Superior temporal gyrus (tissue), 1 donor: Measurements from ENCODE around the gene MAPK8IP2.
"Not testable (repeated sequence)": the region's sequence is repeated elsewhere in the genome, so short reads cannot be mapped to it uniquely, and the experiment has no call there.

Experiments used
- DNase-seq: peaks from one replicate; pipeline ENCODE4 v3.0.0-alpha.2; 2016; ENCODE audit errors: extremely low spot score

Gene MAPK8IP2

GRCh38 chr22:50599816-50600455, 657 bp upstream of the MAPK8IP2 start:
- no peak for DNase-seq

GRCh38 chr22:50600967-50601668, 525 bp downstream of the MAPK8IP2 start:
- DNase-seq = no peak

- DNase-seq = no peak
These were observed 1.2 kb downstream of the MAPK8IP2 start for GRCh38 chr22:50601669-50602337.

- no peak for DNase-seq
These were observed 1.7 kb downstream of the MAPK8IP2 start for GRCh38 chr22:50602338-50602700.

- no peak for DNase-seq
These were observed 3.1 kb downstream of the MAPK8IP2 start for GRCh38 chr22:50603511-50604255.

DNA sequence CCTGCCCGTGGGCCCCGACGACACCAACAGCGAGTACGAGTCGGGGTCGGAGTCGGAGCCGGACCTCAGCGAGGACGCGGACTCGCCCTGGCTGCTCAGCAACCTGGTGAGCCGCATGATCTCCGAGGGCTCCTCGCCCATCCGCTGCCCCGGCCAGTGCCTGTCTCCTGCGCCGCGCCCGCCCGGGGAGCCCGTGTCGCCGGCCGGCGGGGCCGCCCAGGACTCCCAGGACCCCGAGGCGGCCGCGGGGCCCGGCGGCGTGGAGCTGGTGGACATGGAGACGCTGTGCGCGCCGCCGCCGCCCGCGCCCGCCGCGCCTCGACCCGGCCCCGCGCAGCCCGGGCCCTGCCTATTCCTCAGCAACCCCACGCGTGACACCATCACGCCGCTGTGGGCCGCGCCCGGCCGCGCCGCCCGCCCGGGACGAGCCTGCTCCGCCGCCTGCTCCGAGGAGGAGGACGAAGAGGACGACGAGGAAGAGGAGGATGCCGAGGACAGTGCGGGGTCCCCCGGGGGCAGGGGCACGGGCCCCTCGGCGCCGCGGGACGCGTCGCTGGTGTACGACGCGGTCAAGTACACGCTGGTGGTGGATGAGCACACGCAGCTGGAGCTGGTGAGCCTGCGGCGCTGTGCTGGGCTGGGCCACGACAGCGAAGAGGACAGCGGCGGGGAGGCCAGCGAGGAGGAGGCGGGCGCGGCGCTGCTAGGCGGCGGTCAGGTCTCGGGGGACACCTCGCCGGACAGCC, 3.8 kb downstream of the MAPK8IP2 start:
- no peak for DNase-seq

- DNase-seq = no peak
These were observed 4.5 kb downstream of the MAPK8IP2 start for GRCh38 chr22:50605002-50605612.

- DNase-seq = no peak
These were observed 5.1 kb downstream of the MAPK8IP2 start for GRCh38 chr22:50605613-50606074.

DNA sequence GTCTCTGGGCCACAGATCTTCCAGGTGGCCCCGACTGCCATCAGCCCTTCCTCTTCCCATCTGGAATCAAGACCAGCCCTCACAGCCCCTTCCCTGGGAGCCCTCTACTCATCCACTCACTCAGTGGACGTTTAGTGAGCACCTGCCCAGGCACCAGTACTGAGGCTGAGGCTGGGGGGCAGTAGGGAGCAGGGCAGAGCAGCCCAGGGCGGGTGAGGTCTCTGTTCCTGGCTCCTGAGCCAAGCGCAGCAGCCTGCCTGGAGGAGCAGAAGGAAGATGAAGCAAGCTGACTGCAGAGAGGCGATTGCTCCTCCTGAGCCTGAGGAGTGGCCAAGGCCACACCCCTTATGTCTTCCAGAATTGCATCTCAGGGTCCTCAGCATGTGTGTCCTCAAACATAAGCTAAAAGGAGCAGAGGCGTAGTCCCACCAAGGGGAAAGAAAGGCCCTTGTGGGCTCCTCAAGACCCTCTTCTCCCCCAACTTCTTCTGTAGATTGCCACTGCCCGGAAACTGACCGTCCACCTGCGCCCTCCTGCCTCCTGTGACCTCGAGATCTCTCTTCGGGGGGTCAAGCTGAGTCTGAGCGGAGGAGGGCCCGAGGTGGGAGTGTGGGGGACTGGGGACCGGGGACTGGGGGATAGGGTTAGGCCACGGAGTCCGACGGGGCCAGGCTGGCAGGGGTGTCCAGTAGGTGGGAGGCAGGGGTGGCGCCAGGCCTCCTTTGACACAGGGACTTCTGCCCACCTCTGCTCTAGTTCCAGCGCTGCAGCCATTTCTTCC, 5.8 kb downstream of the MAPK8IP2 start:
- DNase-seq = no peak

DNA sequence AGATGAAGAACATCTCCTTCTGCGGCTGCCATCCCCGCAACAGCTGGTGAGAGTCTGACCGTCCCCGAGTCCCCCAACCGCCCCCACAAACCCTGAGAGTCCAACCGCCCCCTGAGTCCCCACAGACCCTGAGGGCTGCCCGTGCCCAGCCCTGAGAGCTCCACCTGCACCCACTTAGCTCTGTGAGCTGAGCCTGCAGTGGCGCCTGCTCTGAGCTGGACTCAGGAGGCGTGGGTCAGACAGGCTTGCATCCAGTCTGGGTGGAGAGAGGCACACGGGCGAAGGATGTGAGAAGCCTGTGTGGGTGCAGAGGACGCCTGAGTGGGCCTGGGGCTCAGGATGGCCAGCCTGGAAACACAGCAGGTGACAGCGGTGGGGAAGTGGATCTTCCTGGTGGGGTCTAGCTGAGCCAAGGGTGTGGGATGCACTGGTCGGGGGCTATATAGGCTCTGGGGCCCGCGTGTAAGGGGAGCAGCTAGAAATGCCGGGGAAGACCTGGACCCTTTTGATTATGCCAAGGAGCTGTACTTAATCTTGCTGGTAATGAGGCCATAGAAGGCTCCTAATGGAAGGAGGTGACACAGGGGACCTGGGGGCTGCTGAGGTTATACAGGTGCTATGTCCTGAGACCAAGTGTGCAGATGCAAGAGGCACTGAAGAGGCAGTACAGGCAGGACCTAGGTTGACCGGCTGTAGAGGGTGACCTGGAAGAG, 6.5 kb downstream of the MAPK8IP2 start:
- DNase-seq = no peak

DNA sequence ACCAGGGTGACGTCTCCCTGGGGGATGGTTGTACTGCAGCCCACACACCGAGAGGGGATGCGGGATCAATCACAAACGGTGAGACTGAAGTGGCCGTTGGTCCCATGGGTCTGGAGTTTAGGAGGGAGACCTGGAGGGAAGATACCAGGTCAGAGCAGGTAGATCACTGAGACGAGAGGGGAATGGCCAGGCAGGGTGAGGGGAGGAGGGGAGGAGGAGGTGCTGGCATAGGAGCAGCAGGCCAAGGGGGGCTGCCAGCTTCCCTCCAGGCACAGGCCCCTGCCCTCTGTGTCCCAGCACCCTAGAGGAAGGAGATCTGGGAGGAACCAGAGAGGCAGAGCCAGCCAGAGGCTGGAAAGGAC, 7.0 kb downstream of the MAPK8IP2 start:
- DNase-seq = no peak

DNA sequence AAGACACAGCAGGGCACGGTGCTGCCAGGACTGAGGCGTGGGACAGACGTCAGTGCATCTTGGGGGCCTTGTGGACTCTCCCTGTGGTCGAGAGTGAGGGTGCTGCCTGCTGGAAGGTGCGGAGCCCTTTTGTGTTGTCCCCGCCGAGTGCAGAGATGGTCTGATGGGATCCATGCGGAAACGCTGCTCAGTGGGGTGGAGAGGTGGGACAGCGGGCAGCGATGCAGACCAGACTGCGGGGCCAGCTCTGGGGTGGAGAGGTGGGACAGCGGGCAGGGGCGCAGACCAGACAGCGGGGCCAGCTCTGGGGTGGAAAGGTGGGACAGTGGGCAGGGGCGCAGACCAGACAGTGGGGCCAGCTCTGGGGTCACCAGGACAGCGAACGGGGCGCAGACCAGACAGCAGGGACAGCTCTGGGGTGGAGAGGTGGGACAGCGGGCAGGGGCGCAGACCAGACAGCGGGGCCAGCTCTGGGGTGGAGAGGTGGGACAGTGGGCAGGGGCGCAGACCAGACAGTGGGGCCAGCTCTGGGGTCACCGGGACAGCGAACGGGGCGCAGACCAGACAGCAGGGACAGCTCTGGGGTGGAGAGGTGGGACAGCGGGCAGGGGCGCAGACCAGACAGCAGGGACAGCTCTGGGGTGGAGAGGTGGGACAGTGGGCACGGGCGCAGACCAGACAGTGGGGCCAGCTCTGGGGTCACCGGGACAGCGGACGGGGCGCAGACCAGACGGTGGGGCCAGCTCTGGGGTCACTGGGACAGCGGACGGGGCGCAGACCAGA, 7.7 kb downstream of the MAPK8IP2 start:
- DNase-seq = not testable (repeated sequence)

DNA sequence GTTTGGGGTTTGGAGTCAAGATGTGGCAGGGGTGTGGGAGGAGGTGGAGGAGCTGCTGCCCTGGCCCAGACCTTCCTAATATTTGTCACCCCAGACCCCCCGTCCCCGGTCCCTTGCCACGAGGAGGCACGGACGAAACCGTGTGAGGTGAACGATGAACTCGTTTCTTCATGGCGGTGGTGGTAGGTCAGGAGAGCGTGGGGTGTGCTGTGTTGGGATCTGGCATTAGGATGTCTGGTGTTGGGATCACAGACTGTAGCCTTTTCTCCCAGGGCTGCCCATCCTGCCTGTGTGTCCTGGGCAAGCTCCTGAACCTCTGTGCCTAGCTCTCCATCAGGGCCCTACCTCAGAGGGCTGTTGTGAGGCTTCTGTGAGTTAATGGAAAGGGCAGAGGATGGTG, 8.4 kb downstream of the MAPK8IP2 start:
- no peak for DNase-seq

GRCh38 chr22:50609599-50609998, 9.0 kb downstream of the MAPK8IP2 start:
- no peak for DNase-seq

- DNase-seq = no peak
These were observed 9.5 kb downstream of the MAPK8IP2 start for GRCh38 chr22:50610041-50610451.

- DNase-seq = no peak
These were observed 10.0 kb downstream of the MAPK8IP2 start for GRCh38 chr22:50610581-50610980.

DNA sequence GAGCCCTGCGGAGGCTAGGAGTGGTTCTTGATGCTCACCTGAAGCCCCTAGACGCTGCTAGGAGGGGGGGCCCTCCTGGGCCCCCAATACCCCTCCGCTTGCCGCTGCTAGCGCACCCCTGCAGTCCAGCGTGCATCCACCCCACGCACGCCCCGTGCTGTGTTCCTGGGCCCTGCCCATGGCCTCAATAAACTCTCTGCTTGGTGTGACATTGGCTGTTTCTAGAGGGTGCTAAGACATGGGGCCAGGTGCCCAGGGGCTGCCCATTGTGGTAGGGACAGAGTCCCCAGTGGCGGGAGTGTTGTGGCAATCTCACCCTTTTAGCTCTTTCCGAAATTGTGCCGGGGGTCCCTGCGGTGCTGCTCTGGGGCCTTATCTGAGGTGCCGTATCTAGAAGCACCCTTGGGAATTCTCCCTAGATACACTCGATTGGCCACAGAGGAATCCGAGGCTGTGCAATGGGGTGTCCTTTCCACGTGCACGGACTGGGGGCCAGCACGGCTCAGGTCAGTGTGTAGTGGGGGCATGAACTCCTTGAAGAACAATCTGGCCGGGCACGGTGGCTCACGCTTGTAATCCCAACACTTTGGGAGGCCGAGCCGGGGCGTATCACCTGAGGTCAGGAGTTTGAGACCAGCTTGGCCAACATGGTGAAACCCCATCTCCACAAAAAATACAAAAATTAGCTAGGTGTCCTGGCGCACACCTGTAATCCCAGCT, 10.9 kb downstream of the MAPK8IP2 start:
- DNase-seq = no peak

DNA sequence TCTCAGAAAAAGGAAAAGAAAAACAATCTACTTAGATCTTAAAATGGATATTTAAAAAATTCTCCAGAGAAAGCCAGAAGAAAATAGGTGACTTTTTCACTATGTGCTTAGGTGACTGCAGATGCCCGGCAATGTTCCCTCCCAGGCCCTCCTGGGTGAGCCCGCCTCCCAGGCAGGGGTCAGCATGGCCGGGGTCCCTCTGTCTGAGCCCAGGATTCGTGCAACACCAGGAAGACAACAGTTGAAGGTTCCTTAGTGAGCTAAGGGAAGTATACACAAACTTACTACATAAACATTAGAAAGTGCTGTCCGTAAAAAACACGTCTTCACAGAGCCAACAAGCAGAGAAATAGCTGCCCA, 11.6 kb downstream of the MAPK8IP2 start:
- no peak for DNase-seq
